ENCODE results near the gene TRAPPC10.

DNA sequence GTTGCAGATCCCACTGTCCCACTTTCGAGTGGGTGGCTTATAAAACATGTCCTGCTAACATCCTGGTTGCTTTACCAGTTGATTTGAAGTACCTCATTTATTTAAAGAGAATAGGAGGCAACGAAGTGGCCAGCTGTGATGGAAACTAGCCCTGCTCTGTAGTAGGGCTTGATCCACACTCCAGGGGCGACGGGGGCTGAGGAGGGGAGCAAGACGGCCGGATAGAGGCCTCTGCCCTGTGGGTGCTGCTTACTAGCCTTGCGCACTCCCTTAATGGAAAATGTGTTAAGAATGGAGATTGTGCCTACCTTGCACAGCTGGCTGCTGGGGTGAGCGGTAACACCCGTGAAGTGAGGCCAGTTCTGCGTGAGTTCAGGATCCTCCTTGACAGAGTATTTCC, 54.0 kb downstream of the TRAPPC10 start:
- no peak for TF ChIP-seq POLR2AphosphoS5 (IDR thresholded peaks at IDR 0.05)
- TF ChIP-seq, protein P1, sequence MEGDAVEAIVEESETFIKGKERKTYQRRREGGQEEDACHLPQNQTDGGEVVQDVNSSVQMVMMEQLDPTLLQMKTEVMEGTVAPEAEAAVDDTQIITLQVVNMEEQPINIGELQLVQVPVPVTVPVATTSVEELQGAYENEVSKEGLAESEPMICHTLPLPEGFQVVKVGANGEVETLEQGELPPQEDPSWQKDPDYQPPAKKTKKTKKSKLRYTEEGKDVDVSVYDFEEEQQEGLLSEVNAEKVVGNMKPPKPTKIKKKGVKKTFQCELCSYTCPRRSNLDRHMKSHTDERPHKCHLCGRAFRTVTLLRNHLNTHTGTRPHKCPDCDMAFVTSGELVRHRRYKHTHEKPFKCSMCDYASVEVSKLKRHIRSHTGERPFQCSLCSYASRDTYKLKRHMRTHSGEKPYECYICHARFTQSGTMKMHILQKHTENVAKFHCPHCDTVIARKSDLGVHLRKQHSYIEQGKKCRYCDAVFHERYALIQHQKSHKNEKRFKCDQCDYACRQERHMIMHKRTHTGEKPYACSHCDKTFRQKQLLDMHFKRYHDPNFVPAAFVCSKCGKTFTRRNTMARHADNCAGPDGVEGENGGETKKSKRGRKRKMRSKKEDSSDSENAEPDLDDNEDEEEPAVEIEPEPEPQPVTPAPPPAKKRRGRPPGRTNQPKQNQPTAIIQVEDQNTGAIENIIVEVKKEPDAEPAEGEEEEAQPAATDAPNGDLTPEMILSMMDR (IDR thresholded peaks at IDR 0.05), result no peak
